GM12878 (cell line): ENCODE measurements around the gene NUP205. TPM values are rescaled to one million over a fixed set of nuclear protein-coding genes. Genes with fewer than 3 reads are reported as not detected.

ENCODE experiments used
- ATAC-seq: fragments of 200-7000 bp; cut with Tn5 transposase; 3 replicates; pipeline ENCODE4 v1.9.1; 2020; ENCODE audit warnings: mild to moderate bottlenecking, moderate library complexity
- BruUV-seq: library from RNA; stranded (reverse); fragments of 400-500 nt; replicated peaks from 2 replicates; lab custom pipeline; 2021; lab: Mats Ljungman, UMichigan
- CTCF ChIA-PET: fragments of 300-600 bp; sonication (Branson Sonifier 250); formaldehyde crosslinking; extraction: SDS; loops from one replicate; lab custom pipeline; 2021; ENCODE audit warnings: inconsistent platforms; lab: Yijun Ruan, JAX
- POLR2A ChIA-PET: fragments of 350-600 bp; formaldehyde crosslinking; extraction: SDS; loops from one replicate; lab custom pipeline; 2021; ENCODE audit warnings: inconsistent platforms; lab: Charles Lee
- RAD21 ChIA-PET: fragments of 300-600 bp; sonication (Branson Sonifier 250); formaldehyde crosslinking; loops from one replicate; lab custom pipeline; 2023; ENCODE audit warnings: antibody characterized with exemption; ENCODE audit not compliant: unreplicated experiment; lab: Charles Lee
- SMC1A ChIA-PET: fragments of 300-600 bp; sonication (Branson Sonifier 250); formaldehyde crosslinking; loops from one replicate; lab custom pipeline; 2023; ENCODE audit not compliant: unreplicated experiment, uncharacterized antibody; lab: Charles Lee
- DNase-seq: peaks from one replicate; pipeline ENCODE4 v3.0.0-alpha.2; 2011; ENCODE audit warnings: low read depth, low spot score
- FAIRE-seq: peaks from 3 replicates; lab custom pipeline; 2011; peaks lifted over from hg19 to GRCh38; lab: Jason Lieb, UNC
- H2AFZ ChIP-seq: 2 replicates; pipeline ENCODE4 v1.6.0; 2011; ENCODE audit warnings: low read depth, low read length, control low read depth; ENCODE audit not compliant: control insufficient read depth
- H3K27ac ChIP-seq: 2 replicates; pipeline ENCODE4 v1.5.1; 2011; ENCODE audit warnings: control low read depth; ENCODE audit not compliant: control insufficient read depth, insufficient read depth
- H3K27me3 ChIP-seq, 2 experiments: replicated peaks in 1 of 2; 2 replicates each; pipeline versions ENCODE4 v1.6.0 to v1.6.1; 2011; ENCODE audit warnings: low read length in 1 of 2; ENCODE audit not compliant: control insufficient read depth in 2 of 2, insufficient read depth in 2 of 2
- H3K36me3 ChIP-seq, 2 experiments: 2 replicates each; pipeline ENCODE4 v1.5.1; 2011; ENCODE audit warnings: low read length in 1 of 2; ENCODE audit not compliant: control insufficient read depth in 2 of 2, insufficient read depth in 2 of 2
- H3K4me1 ChIP-seq: 2 replicates; pipeline ENCODE4 v1.6.1; 2011; ENCODE audit warnings: mild to moderate bottlenecking, low read length, moderate library complexity, mixed read lengths; ENCODE audit not compliant: control insufficient read depth, insufficient read depth
- H3K4me2 ChIP-seq: 2 replicates; pipeline ENCODE4 v1.6.0; 2011; ENCODE audit warnings: control low read depth; ENCODE audit not compliant: control insufficient read depth, insufficient read depth
- H3K4me3 ChIP-seq: fragments of 200-600 bp; sonication (generic); 2 replicates; pipeline ENCODE4 v1.5.1; 2016
- H3K79me2 ChIP-seq: 2 replicates; pipeline ENCODE4 v1.6.0; 2011; ENCODE audit warnings: low read length; ENCODE audit not compliant: control insufficient read depth, insufficient read depth
- H3K9ac ChIP-seq: 2 replicates; pipeline ENCODE4 v1.8.0; 2011; ENCODE audit warnings: low read length, control low read depth, mixed read lengths; ENCODE audit not compliant: control insufficient read depth, insufficient read depth
- H3K9me3 ChIP-seq: replicated peaks from 3 replicates; pipeline ENCODE4 v1.5.1; 2011; ENCODE audit warnings: mild to moderate bottlenecking, low read length; ENCODE audit not compliant: control insufficient read depth, insufficient read depth
- H4K20me1 ChIP-seq: 2 replicates; pipeline ENCODE4 v1.6.0; 2011; ENCODE audit not compliant: control insufficient read depth, insufficient read depth
- CREB1 ChIP-seq: IDR thresholded peaks from 2 replicates; pipeline ENCODE4 v1.6.1; 2012; ENCODE audit warnings: low read depth, mild to moderate bottlenecking, inconsistent platforms
- EP300 ChIP-seq, 2 experiments: fragments of 150-350 bp in 1 of 2; IDR thresholded peaks; 2 replicates each; pipeline ENCODE4 v1.6.1; 2011 to 2012; ENCODE audit warnings: low read depth in 2 of 2, low read length in 2 of 2, borderline replicate concordance in 1 of 2, improper control_type of control experiment in 1 of 2, inconsistent platforms in 1 of 2; ENCODE audit not compliant: control insufficient read depth in 1 of 2
- GATAD2B ChIP-seq: fragments of 450-650 bp; conservative IDR thresholded peaks from 2 replicates; pipeline ENCODE4 v1.6.1; 2017; ENCODE audit warnings: low read depth, mild to moderate bottlenecking, moderate library complexity
- MLLT1 ChIP-seq: fragments of 450-650 bp; IDR thresholded peaks from 2 replicates; pipeline ENCODE4 v1.6.1; 2016; ENCODE audit warnings: mild to moderate bottlenecking
- MYC ChIP-seq: IDR thresholded peaks from 2 replicates; pipeline ENCODE4 v1.6.1; 2011; ENCODE audit warnings: mild to moderate bottlenecking, low read length, moderate library complexity, inconsistent platforms; ENCODE audit not compliant: insufficient read depth, insufficient replicate concordance, insufficient read length, severe bottlenecking
- NFYA ChIP-seq: IDR thresholded peaks from 2 replicates; pipeline ENCODE4 v1.6.1; 2011; ENCODE audit warnings: low read depth, mild to moderate bottlenecking, low read length, improper control_type of control experiment, borderline replicate concordance
- PAX5 ChIP-seq: IDR thresholded peaks from 2 replicates; pipeline ENCODE4 v1.6.1; 2011; ENCODE audit warnings: low read depth, low read length, borderline replicate concordance
- POLR2A ChIP-seq: IDR thresholded peaks from 2 replicates; pipeline ENCODE4 v1.6.1; 2011; ENCODE audit warnings: low read depth, mild to moderate bottlenecking, low read length
- POLR2AphosphoS5 ChIP-seq: IDR thresholded peaks from 2 replicates; pipeline ENCODE4 v1.6.1; 2011; ENCODE audit warnings: mild to moderate bottlenecking, low read length, inconsistent platforms
- RAD21 ChIP-seq: IDR thresholded peaks from 2 replicates; pipeline ENCODE4 v1.6.1; 2011; ENCODE audit warnings: mild to moderate bottlenecking, low read depth, low read length, moderate library complexity; ENCODE audit not compliant: insufficient read depth
- RFX5 ChIP-seq: IDR thresholded peaks from 2 replicates; pipeline ENCODE4 v1.6.1; 2011; ENCODE audit warnings: low read depth, low read length, improper control_type of control experiment
- RUNX3 ChIP-seq: IDR thresholded peaks from 2 replicates; pipeline ENCODE4 v1.6.1; 2012; ENCODE audit warnings: low read length, inconsistent platforms
- SPI1 ChIP-seq: IDR thresholded peaks from 2 replicates; pipeline ENCODE4 v1.6.1; 2011; ENCODE audit warnings: low read depth, mild to moderate bottlenecking, low read length, moderate library complexity, borderline replicate concordance; ENCODE audit not compliant: insufficient read depth
- ZNF217 ChIP-seq: fragments of 450-650 bp; IDR thresholded peaks from 2 replicates; pipeline ENCODE4 v1.6.1; 2017; ENCODE audit warnings: antibody characterized with exemption, mild to moderate bottlenecking
- WGBS: methylation state at CpG from one replicate; pipeline ENCODE4 v1.1.6; 2016; ENCODE audit warnings: low lambda C conversion rate; ENCODE audit not compliant: insufficient replicate concordance, insufficient coverage; ENCODE audit errors: missing lambda C conversion rate; 5-methylcytosine and 5-hydroxymethylcytosine counted together
- in situ Hi-C: fragments of 300-500 bp; cut with MboI; formaldehyde crosslinking; loops from 9 replicates; pipeline ENCODE4 v1.14.3; 2018; ENCODE audit warnings: mixed read lengths
- intact Hi-C: fragments of 100-400 bp; cut with micrococcal nuclease; formaldehyde crosslinking; loops from one replicate; pipeline ENCODE4 v1.14.2; 2022; ENCODE audit not compliant: unreplicated experiment
- polyA plus RNA-seq, 11 experiments: library from polyadenylated mRNA; depleted of rRNA in 4 of 11; unstranded in 6 of 11; stranded (reverse) in 5 of 11; fragments of >200 nt; fragmentation: Nextera tagmentation in 4 of 11; fragmentation: Illumina TruSeq in 1 of 11; extraction: Ambion mirVana in 4 of 11; extraction: Trizol in 1 of 11; gene quantifications; 1 replicate in 1 of 11; 2 replicates in 10 of 11; pipeline versions ENCODE4 v1.2.1 to v1.2.3, GENCODE V29; 2011 to 2016; ENCODE audit warnings: inconsistent platforms in 2 of 11, missing spikeins in 2 of 11, low read depth in 1 of 11
- total RNA-seq, 4 experiments: library from RNA; depleted of rRNA in 3 of 4; stranded (reverse); fragments of >200 nt in 3 of 4; fragmentation: Illumina TruSeq in 1 of 4; extraction: Trizol in 1 of 4; gene quantifications; 2 replicates each; pipeline versions ENCODE4 v1.2.1 to v1.2.3, GENCODE V29; 2013 to 2021
- TF ChIP-seq, protein P1 (sequence below): fragments of 450-650 bp; IDR thresholded peaks from 2 replicates; pipeline ENCODE4 v1.6.1; 2016; ENCODE audit warnings: mild to moderate bottlenecking
- TF ChIP-seq, protein P2 (sequence below): fragments of 450-650 bp; IDR thresholded peaks from 2 replicates; pipeline ENCODE4 v1.6.1; 2017; ENCODE audit warnings: mild to moderate bottlenecking, low read depth, inconsistent platforms; ENCODE audit not compliant: poor library complexity, severe bottlenecking

The NUP205 gene
- total and polyA plus RNA-seq, 10 of the 15 experiments (the other 5 are each of a cell fraction or from before 2014, with no cell fraction given), result 41.4 to 110 (median 85.9) TPM

GRCh38 chr7:135650831-135651573 is 93.3 kb downstream of the NUP205 start (continued):
- TF ChIP-seq EP300 (IDR thresholded peaks at IDR 0.05; ENCODE audit: borderline replicate concordance in 1 of 2, control insufficient read depth in 1 of 2, low read depth in 2 of 2, low read length in 2 of 2) (no peak), MLLT1 (no peak), SPI1 (no peak), ZNF217 (no peak), PAX5 (no peak)

- Histone ChIP-seq H3K4me3 (no peak overlapping the region), H3K4me2 (no peak overlapping the region), H3K79me2 (no peaks in the 10 kb centered on the region), H3K9me3 (no peaks in the 10 kb centered on the region), H2AFZ (no peak overlapping the region), H3K36me3 (no peaks in the 10 kb centered on the region), H3K4me1 (no peaks in the 10 kb centered on the region), H3K9ac (no peak overlapping the region), H3K27ac (no peak overlapping the region), H4K20me1 (no peaks in the 10 kb centered on the region), H3K27me3 (no peaks in the 10 kb centered on the region)
- ChIA-PET RAD21 (no interaction called here), CTCF (interaction anchor here (1.1 to 1.2 kb wide), 2 partner anchors 8 to 11 kb away, joined by 3 to 8 read pairs; no protein-coding TSS in a partner anchor), POLR2A (no interaction called here), SMC1A (no interaction called here)
- 97% methylated on average over 12 of the region's 12 CpGs for WGBS
- BruUV-seq, result no TSS peak
- no peak for ATAC-seq
- in situ Hi-C loops, result no loop called here
- FAIRE-seq, result no peak
- intact Hi-C loops, result no loop called here
- DNase-seq, result no peak
- TF ChIP-seq POLR2A (no peak), RFX5 (no peak), MYC (no peak), CREB1 (no peak), RAD21 (no peak), POLR2AphosphoS5 (no peak), GATAD2B (no peak), RUNX3 (no peak), NFYA (no peak)
- TF ChIP-seq, protein P1, sequence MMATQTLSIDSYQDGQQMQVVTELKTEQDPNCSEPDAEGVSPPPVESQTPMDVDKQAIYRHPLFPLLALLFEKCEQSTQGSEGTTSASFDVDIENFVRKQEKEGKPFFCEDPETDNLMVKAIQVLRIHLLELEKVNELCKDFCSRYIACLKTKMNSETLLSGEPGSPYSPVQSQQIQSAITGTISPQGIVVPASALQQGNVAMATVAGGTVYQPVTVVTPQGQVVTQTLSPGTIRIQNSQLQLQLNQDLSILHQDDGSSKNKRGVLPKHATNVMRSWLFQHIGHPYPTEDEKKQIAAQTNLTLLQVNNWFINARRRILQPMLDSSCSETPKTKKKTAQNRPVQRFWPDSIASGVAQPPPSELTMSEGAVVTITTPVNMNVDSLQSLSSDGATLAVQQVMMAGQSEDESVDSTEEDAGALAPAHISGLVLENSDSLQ, result no peak
- TF ChIP-seq, protein P2, sequence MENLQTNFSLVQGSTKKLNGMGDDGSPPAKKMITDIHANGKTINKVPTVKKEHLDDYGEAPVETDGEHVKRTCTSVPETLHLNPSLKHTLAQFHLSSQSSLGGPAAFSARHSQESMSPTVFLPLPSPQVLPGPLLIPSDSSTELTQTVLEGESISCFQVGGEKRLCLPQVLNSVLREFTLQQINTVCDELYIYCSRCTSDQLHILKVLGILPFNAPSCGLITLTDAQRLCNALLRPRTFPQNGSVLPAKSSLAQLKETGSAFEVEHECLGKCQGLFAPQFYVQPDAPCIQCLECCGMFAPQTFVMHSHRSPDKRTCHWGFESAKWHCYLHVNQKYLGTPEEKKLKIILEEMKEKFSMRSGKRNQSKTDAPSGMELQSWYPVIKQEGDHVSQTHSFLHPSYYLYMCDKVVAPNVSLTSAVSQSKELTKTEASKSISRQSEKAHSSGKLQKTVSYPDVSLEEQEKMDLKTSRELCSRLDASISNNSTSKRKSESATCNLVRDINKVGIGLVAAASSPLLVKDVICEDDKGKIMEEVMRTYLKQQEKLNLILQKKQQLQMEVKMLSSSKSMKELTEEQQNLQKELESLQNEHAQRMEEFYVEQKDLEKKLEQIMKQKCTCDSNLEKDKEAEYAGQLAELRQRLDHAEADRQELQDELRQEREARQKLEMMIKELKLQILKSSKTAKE, result no peak
These were observed 95.8 kb downstream of the NUP205 start for GRCh38 chr7:135653340-135654080.
